Right atrium auricular region (tissue), 2 donors: ENCODE measurements around the gene TSPAN5. TPM values are rescaled to one million over a fixed set of nuclear protein-coding genes. Genes with fewer than 3 reads are reported as not detected.

Source experiments
- DNase-seq: peaks from one replicate; pipeline ENCODE4 v3.0.0-alpha.2; 2019; ENCODE audit warnings: low spot score
- H3K27ac ChIP-seq, 2 donors: fragments of 200-600 bp; sonication (generic); 1 replicate in 1 of 2; 2 replicates in 1 of 2; pipeline ENCODE4 v1.5.1; 2016 to 2019
- H3K27me3 ChIP-seq, 2 donors: fragments of 200-600 bp; sonication (generic); one replicate each; pipeline versions ENCODE4 v1.5.1 to v1.6.0; 2017 to 2019
- H3K36me3 ChIP-seq: fragments of 200-600 bp; sonication (generic); one replicate; pipeline ENCODE4 v1.5.1; 2016
- H3K4me1 ChIP-seq, 2 donors: fragments of 200-600 bp; sonication (generic); one replicate each; pipeline versions ENCODE4 v1.5.1 to v1.6.0; 2017 to 2019
- H3K4me3 ChIP-seq, 2 donors: fragments of 200-600 bp; sonication (generic); 1 replicate in 1 of 2; 2 replicates in 1 of 2; pipeline ENCODE4 v1.5.1; 2017 to 2019; ENCODE audit warnings: mild to moderate bottlenecking in 1 of 2, moderate library complexity in 1 of 2
- H3K9me3 ChIP-seq, 2 donors: fragments of 200-600 bp; sonication (generic); one replicate each; pipeline ENCODE4 v1.5.1; 2019
- total RNA-seq, 2 donors: library from RNA; depleted of rRNA; stranded (reverse); fragments of >200 nt; gene quantifications; one replicate each; pipeline ENCODE4 v1.1.0, GENCODE V29; 2016
- TF ChIP-seq, protein P1 (sequence below), 2 donors: fragments of 200-600 bp; sonication (generic); IDR thresholded peaks; one replicate each; pipeline ENCODE4 v1.5.1; 2019; ENCODE audit warnings: antibody characterized with exemption in 2 of 2

TSPAN5 gene
- total RNA-seq, 2 donors from 2014 or later, result 1.8 to 5.7 TPM

DNA sequence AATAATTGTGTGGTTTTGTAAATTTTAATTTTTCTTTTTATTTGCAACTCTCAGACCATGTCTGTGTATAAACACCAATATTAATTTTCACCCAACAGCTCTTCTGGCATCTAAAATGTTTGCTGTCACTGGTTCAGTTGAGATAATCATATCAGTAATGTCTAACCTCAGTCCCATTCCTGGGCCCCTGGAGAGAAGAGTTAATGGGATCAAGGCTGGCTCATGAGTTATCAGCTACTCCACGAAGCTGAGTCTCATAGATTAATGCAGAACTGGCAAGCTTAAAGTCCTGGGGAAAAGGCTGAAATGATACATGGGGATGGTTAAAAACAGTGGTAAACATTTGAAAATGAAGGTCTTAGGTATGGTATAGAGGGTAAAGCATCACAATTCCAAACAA, 28.4 kb upstream of the TSPAN5 start:
- H3K27me3 ChIP-seq, result no peaks in the 10 kb centered on the region
- no peaks in the 10 kb centered on the region for H3K36me3 ChIP-seq
- DNase-seq, result no peak
- H3K4me1 ChIP-seq, result no peaks in the 10 kb centered on the region
- no peak overlapping the region for H3K4me3 ChIP-seq
- H3K9me3 ChIP-seq, result no peaks in the 10 kb centered on the region
- no peak overlapping the region for H3K27ac ChIP-seq
- TF ChIP-seq, protein P1, sequence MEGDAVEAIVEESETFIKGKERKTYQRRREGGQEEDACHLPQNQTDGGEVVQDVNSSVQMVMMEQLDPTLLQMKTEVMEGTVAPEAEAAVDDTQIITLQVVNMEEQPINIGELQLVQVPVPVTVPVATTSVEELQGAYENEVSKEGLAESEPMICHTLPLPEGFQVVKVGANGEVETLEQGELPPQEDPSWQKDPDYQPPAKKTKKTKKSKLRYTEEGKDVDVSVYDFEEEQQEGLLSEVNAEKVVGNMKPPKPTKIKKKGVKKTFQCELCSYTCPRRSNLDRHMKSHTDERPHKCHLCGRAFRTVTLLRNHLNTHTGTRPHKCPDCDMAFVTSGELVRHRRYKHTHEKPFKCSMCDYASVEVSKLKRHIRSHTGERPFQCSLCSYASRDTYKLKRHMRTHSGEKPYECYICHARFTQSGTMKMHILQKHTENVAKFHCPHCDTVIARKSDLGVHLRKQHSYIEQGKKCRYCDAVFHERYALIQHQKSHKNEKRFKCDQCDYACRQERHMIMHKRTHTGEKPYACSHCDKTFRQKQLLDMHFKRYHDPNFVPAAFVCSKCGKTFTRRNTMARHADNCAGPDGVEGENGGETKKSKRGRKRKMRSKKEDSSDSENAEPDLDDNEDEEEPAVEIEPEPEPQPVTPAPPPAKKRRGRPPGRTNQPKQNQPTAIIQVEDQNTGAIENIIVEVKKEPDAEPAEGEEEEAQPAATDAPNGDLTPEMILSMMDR (IDR thresholded peaks at IDR 0.05), result no peak

DNA sequence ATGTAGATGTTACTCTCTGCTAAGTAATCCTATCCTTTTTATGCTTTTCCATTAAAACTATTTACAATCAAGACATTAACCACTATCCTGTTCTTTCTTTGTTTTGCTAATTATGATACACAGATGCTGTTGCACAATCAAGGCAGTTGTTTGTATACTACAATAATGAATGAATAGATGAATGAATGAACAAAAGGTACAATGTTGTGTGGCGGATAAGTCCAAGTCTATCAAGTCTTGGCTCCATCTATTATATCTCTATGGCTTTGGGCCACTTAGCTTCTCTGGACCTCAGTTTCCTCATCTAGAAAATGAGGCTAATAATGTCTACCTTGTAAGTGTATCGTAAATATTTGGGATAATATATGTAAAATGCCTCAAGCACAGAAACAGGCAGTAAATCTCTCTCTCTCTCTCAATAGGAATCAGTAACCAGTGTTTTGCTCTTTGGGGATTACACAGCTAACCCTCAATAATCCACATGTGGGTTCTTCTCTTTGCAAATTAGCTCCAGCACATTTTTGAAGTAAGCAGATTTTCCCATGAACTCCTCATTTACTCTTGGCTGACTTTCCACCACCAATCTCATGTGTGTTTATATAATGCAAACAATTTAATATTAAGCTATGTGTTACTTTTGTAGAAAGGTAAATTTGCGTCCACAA, 27.8 kb upstream of the TSPAN5 start:
- H3K4me3 ChIP-seq, result no peak overlapping the region
- no peaks in the 10 kb centered on the region for H3K9me3 ChIP-seq
- no peaks in the 10 kb centered on the region for H3K4me1 ChIP-seq
- no peak overlapping the region for H3K27ac ChIP-seq
- TF ChIP-seq, protein P1 (IDR thresholded peaks at IDR 0.05), result no peak
- no peak for DNase-seq
- no peaks in the 10 kb centered on the region for H3K27me3 ChIP-seq
- no peaks in the 10 kb centered on the region for H3K36me3 ChIP-seq

DNA sequence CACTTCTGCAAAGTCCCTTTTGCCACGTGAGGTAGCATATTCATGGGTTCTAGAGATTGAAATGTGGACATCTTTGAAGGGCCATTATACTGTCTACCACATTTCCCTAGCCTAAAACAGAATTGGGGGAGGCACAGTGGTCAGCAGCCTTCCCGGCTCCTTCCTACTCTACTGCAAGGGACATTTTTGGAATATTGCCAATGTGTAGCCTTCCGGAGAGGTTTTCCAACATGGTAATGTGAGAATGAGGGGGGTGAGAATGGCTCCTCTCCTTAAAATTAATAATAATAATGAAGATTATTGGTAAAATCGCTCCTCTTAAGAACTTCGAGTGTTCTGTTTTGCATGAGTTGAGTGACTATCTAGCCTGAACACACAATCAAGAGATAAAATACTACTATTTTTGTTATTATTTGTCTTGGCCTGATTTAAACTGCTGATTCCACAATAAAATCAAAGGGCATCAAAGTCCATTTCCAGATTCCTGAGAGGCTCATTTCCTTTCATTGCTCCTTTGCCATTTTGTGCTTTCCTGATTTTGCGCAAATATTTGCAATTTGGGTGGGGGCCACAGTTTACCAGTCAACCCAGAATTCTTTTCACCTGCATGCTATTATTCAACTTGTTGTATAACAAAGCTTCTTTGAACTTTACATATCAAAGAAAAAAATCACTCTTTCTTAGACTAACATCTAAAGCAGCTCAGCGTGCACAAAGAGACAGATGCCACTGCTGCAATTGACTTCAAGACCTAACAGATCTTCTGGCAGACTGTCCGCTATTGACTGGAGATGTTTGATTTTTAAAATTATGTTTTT, 27.0 kb upstream of the TSPAN5 start:
- no peaks in the 10 kb centered on the region for H3K27me3 ChIP-seq
- H3K36me3 ChIP-seq, result no peaks in the 10 kb centered on the region
- DNase-seq, result no peak
- H3K4me3 ChIP-seq, result no peak overlapping the region
- TF ChIP-seq, protein P1 (IDR thresholded peaks at IDR 0.05), result no peak
- H3K4me1 ChIP-seq, result no peaks in the 10 kb centered on the region
- H3K27ac ChIP-seq, result no peak overlapping the region
- H3K9me3 ChIP-seq, result no peaks in the 10 kb centered on the region

DNA sequence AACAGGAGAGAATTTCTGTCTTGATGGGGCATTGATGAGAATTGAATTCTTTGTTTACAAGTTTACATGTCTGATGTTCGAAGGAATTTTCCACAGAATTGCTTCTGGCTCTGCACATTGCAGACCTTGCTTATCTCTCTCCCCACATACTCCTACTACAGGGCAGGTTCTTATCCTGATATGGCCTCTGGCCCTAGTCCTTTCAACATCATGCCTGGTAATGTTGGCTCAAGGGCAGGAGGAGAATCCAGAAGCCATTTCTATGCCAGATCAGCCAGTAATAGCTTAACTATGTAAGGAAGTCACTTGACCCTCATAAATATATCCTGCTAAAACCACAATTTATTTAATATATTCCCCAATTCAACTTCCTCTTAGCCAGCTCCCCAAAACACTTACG, 24.3 kb upstream of the TSPAN5 start:
- Histone ChIP-seq H3K9me3 (no peaks in the 10 kb centered on the region), H3K4me1 (no peaks in the 10 kb centered on the region), H3K36me3 (no peaks in the 10 kb centered on the region), H3K27ac (no peak overlapping the region), H3K4me3 (no peak overlapping the region), H3K27me3 (no peaks in the 10 kb centered on the region)
- TF ChIP-seq, protein P1 (IDR thresholded peaks at IDR 0.05), result no peak
- DNase-seq, result no peak

DNA sequence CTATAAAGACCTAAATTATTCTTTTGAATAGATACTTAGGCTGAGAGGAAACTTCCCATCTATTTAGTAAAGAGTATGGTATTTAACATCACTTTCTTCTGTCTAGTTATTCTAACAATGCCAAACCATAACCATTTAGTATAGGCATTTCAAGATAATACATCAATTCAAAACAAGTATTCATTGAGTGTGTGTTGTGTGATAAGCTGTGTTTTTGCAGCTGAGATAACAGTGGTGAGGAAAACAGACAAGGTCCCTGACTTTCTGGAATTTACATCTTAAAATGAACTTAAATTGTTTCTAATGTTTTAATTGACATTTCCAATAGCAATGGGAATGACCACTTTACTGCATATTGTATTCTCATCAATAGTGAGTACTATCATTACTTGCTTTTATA, 22.4 kb upstream of the TSPAN5 start:
- H3K27me3 ChIP-seq, result no peaks in the 10 kb centered on the region
- TF ChIP-seq, protein P1 (IDR thresholded peaks at IDR 0.05), result no peak
- H3K4me1 ChIP-seq, result no peaks in the 10 kb centered on the region
- no peaks in the 10 kb centered on the region for H3K36me3 ChIP-seq
- DNase-seq, result no peak
- H3K4me3 ChIP-seq, result no peak overlapping the region
- no peaks in the 10 kb centered on the region for H3K9me3 ChIP-seq
- no peak overlapping the region for H3K27ac ChIP-seq
